HK-2 (cell line): Measurements from ENCODE around the gene SPPL2B.
"Not testable (repeated sequence)": the region's sequence is repeated elsewhere in the genome, so short reads cannot be mapped to it uniquely, and the experiment has no call there.

Experiments
- DNase-seq: peaks from one replicate; pipeline ENCODE4 v3.0.0-alpha.2; 2018; ENCODE audit not compliant: unreplicated experiment

SPPL2B gene

GRCh38 chr19:2381148-2381820 lies 52.8 kb downstream of the SPPL2B start:
- DNase-seq = no peak

- no peak for DNase-seq
Observed at GRCh38 chr19:2382530-2383222, 54.2 kb downstream of the SPPL2B start.

DNA sequence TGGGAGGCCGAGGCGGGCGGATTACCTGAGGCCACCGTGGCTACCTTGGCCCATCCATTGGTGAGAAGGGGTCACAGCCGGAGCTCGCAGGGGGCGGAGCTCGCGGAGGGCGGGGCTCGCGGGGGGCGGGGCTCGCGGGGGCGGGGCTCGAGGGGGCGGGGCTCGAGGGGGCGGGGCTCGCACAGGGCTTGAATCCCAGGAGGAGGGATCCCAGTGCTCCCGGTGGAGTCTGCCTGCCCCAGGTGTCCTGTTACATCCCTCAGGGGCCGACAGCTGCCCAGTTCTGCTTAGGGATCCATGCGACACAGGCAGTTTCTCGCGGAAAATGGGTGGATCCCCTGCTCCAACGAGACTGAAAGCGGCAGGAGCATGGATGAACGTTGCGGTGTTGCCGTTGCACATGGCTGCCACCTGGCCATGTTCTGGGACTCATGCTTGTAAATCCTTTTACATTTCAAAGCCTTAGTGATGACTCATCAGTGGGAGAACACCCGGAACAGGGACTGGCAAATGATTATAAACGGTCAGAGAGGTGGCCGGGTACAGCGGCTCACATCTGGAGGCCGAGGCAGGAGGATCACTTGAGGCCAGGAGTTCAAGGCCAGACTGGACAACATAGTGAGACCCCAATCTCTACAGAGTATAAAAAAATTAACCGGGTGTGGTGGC lies 56.7 kb downstream of the SPPL2B start:
- peak; percentile 75 for DNase-seq

GRCh38 chr19:2387367-2388288 lies 59.1 kb downstream of the SPPL2B start:
- DNase-seq = no peak

GRCh38 chr19:2389594-2389993 lies 61.1 kb downstream of the SPPL2B start:
- no peak for DNase-seq

DNA sequence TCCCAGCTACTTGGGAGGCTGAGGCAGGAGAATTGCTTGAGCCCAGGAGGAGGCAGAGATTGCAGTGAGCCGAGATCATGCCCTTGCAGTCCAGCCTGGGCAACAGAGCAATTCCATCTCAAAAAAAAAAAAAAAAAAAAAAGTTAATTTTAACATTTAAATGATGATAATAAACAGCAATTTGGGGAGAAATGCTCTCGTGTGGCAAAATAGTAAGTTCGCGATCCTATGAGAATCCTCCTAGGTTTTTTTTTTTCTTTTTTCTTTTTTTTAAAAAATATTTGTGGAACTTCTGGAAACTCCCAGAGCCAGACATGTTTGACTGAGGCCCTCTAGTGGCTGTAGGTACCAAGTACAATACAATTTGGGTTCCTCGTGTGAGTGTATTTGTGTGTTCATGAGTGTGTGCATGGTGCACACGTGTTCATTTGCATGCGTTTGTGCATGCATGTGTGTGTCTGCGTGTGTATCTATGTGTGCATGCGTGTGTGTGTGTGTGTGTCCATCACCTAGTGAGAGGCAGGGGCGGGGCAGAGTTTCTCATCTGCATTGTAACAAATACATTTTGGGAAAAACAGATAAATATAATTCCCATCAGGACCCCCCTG lies 62.7 kb downstream of the SPPL2B start:
- no peak for DNase-seq

DNA sequence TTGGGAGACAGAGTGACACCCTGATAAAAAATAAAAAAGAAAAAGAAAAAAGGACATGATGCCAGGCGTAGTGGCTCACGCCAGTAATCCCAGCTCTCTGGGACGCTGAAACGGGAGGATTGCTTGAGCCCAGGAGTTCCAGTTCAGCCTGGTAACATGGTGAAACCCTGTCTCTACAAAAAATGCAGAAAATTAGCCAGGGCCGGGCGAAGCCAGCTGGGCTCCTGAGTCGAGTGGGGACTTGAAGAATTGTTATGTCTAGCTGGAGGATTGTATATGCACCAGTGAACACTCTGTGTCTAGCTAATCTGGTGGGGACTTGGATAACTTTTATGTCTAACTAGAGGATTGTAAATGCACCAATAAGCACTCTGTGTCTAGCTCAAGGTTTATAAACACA lies 63.9 kb downstream of the SPPL2B start:
- no peak for DNase-seq

GRCh38 chr19:2392899-2393298 lies 64.4 kb downstream of the SPPL2B start:
- DNase-seq = not testable (repeated sequence)

DNA sequence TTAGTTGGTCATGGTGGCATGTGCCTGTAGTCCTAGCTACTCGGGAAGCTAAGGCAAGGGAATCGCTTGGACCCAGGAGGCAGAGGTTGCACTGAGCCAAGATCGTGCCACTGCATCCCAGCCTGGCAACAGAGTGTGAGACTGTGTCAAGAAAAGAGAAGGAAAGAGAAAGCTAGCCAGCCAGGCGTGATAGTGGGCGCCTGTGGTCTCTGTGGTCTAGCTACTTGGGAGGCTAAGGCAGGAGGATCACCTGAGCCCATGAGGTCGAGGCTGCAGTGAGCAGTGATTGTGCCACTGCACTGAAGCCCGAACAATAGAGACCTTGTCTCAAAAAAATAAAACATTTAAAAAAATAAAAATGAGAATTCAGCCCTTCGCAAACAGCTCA lies 65.6 kb downstream of the SPPL2B start:
- no peak for DNase-seq

GRCh38 chr19:2394442-2395292 lies 66.2 kb downstream of the SPPL2B start:
- DNase-seq = no peak

GRCh38 chr19:2395293-2395829 lies 66.9 kb downstream of the SPPL2B start:
- DNase-seq = not testable (repeated sequence)

- not testable (repeated sequence) for DNase-seq
Observed at GRCh38 chr19:2397173-2397572, 68.7 kb downstream of the SPPL2B start.

DNA sequence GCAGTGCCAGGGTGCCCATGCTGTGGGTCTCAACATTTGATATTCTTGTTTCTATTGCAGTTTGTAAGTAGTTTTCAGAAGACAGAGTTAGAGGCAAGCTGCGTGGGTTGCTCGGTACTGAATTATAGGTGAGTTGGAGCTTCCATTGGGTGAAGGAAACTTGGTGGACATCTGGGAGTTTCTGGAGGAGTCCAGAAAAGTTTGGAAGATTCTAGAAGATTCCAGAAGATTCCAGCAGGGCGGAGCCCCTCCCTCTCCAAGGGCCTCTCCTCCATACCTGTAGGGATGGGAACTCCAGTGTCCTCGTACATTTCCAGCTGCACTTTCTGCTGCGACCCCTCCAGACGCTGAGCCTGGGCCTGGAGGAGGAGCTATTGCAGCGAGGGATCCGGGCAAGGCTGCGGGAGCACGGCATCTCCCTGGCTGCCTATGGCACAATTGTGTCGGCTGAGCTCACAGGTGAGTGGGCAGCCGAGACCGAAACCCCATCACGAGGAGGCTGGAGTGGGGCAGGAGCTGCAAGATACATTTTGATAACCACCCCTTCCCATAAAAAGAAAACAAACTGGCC lies 70.3 kb downstream of the SPPL2B start:
- DNase-seq = no peak

DNA sequence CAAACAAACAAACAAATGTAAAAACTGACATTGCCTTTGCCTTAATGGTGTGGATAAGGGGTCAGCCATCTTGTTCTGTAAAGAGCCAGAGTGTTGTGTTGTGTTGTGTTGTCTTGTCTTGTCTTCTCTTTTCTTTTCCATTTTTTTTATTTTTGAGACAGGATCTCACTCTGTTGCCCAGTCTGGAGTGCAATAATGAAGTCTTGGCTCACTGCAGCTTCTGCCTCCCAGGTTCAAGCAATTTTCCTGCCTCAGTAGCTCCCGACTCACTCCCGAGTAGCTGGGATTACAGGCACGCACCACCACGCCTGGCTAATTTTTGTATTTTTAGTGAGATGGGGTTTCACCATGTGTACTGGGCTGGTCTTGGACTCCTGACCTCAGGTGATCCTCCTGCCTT lies 71.1 kb downstream of the SPPL2B start:
- DNase-seq = no peak
